B cell (primary cell): ENCODE measurements around the gene KRTAP5-10. TPM values are rescaled to one million over a fixed set of nuclear protein-coding genes. Genes with fewer than 3 reads are reported as not detected.
"Not testable (repeated sequence)": the region's sequence is repeated elsewhere in the genome, so short reads cannot be mapped to it uniquely, and the experiment has no call there.

Experiments
- ATAC-seq: fragments of 200-7000 bp; cut with Tn5 transposase; one replicate; pipeline ENCODE4 v1.10.0; 2021; ENCODE audit warnings: low read depth, mild to moderate bottlenecking, moderate number of reproducible peaks, moderate library complexity
- CTCF ChIA-PET: fragments of 350-600 bp; sonication (Branson Sonifier 250); formaldehyde crosslinking; loops from one replicate; lab custom pipeline; 2021; ENCODE audit warnings: antibody characterized with exemption, inconsistent platforms; lab: Charles Lee
- POLR2A ChIA-PET: fragments of 350-600 bp; sonication (Branson Sonifier 250); formaldehyde crosslinking; loops from one replicate; lab custom pipeline; 2021; ENCODE audit warnings: antibody characterized with exemption; lab: Charles Lee
- DNase-seq: peaks from one replicate; pipeline ENCODE4 v3.0.0; 2013
- H2AFZ ChIP-seq: 2 replicates; pipeline ENCODE4 v1.6.1; 2012; ENCODE audit warnings: mild to moderate bottlenecking, low read depth, low read length; ENCODE audit not compliant: insufficient read depth, poor library complexity, severe bottlenecking
- H3K27ac ChIP-seq, 2 donors: 1 replicate in 1 of 2; 2 replicates in 1 of 2; pipeline ENCODE4 v1.5.1; 2012 to 2013; ENCODE audit warnings: low read length in 2 of 2, mild to moderate bottlenecking in 2 of 2, moderate library complexity in 1 of 2
- H3K27me3 ChIP-seq, 4 experiments: fragments of 200-600 bp in 1 of 4; sonication (generic) in 1 of 4; replicated peaks in 1 of 4; 1 replicate in 2 of 4; 2 replicates in 2 of 4; pipeline versions ENCODE4 v1.6.1 to v1.7.0; 2013 to 2016; ENCODE audit warnings: low read length in 3 of 4, mild to moderate bottlenecking in 2 of 4, mixed read lengths in 1 of 4, moderate library complexity in 1 of 4; ENCODE audit not compliant: insufficient read depth in 4 of 4, control insufficient read depth in 3 of 4; ENCODE audit errors: control extremely low read depth in 1 of 4
- H3K36me3 ChIP-seq, 2 experiments: replicated peaks in 1 of 2; 1 replicate in 1 of 2; 2 replicates in 1 of 2; pipeline versions ENCODE4 v1.6.1 to v1.7.1; 2013; ENCODE audit warnings: low read length in 1 of 2; ENCODE audit not compliant: insufficient read depth in 2 of 2, control insufficient read depth in 1 of 2; ENCODE audit errors: control extremely low read depth in 1 of 2, extremely low read depth in 1 of 2
- H3K4me1 ChIP-seq, 2 donors: fragments of 200-600 bp in 1 of 2; sonication (generic) in 1 of 2; 1 replicate in 1 of 2; 2 replicates in 1 of 2; pipeline versions ENCODE4 v1.5.1 to v1.6.1; 2013 to 2017; ENCODE audit warnings: low read length in 2 of 2; ENCODE audit not compliant: control insufficient read depth in 2 of 2, insufficient read depth in 2 of 2
- H3K4me2 ChIP-seq: replicated peaks from 2 replicates; pipeline ENCODE3; 2012; ENCODE audit warnings: mild to moderate bottlenecking, low read depth, low read length; ENCODE audit not compliant: poor library complexity, severe bottlenecking
- H3K4me3 ChIP-seq, 5 experiments: fragments of 200-600 bp in 1 of 5; sonication (generic) in 1 of 5; 1 replicate in 3 of 5; 2 replicates in 2 of 5; pipeline versions ENCODE4 v1.5.1 to v1.7.0; 2011 to 2016; ENCODE audit warnings: low read length in 4 of 5, mild to moderate bottlenecking in 4 of 5, low read depth in 2 of 5, control low read depth in 1 of 5, moderate library complexity in 1 of 5; ENCODE audit not compliant: insufficient read depth in 1 of 5; ENCODE audit errors: control extremely low read depth in 1 of 5, extremely low read depth in 1 of 5
- H3K79me2 ChIP-seq: fragments of 200-600 bp; sonication (generic); one replicate; pipeline ENCODE4 v1.6.0; 2016; ENCODE audit warnings: low read length; ENCODE audit not compliant: control insufficient read depth, insufficient read depth
- H3K9ac ChIP-seq: fragments of 200-600 bp; sonication (generic); 2 replicates; pipeline ENCODE4 v1.6.1; 2017; ENCODE audit warnings: mild to moderate bottlenecking, low read length, moderate library complexity
- H3K9me3 ChIP-seq, 3 donors: one replicate each; pipeline versions ENCODE4 v1.6.1 to v1.7.1; 2013; ENCODE audit warnings: low read length in 2 of 3; ENCODE audit not compliant: control insufficient read depth in 2 of 3, insufficient read depth in 1 of 3; ENCODE audit errors: control extremely low read depth in 1 of 3
- H4K20me1 ChIP-seq: 2 replicates; pipeline ENCODE4 v1.6.0; 2012; ENCODE audit warnings: mild to moderate bottlenecking, low read length; ENCODE audit not compliant: insufficient read depth, control insufficient read depth, poor library complexity, severe bottlenecking
- H3K27ac Mint-ChIP-seq: one replicate; pipeline ENCODE4 v1.8.0; 2021; ENCODE audit warnings: mixed read lengths
- H3K27me3 Mint-ChIP-seq: one replicate; pipeline ENCODE4 v1.8.0; 2021; ENCODE audit warnings: mixed read lengths
- H3K4me1 Mint-ChIP-seq: one replicate; pipeline ENCODE4 v1.8.0; 2021; ENCODE audit warnings: mixed read lengths
- H3K4me3 Mint-ChIP-seq: one replicate; pipeline ENCODE4 v1.8.0; 2021; ENCODE audit warnings: mixed read lengths
- H3K9me3 Mint-ChIP-seq: one replicate; pipeline ENCODE4 v1.8.0; 2022; ENCODE audit warnings: mixed read lengths; ENCODE audit not compliant: insufficient read depth
- CTCF ChIP-seq: fragments of 200-600 bp; IDR thresholded peaks from one replicate; pipeline ENCODE4 v1.8.0; 2022; ENCODE audit warnings: antibody characterized with exemption, mild to moderate bottlenecking
- EZH2 ChIP-seq: IDR thresholded peaks from 2 replicates; pipeline ENCODE4 v1.6.1; 2012; ENCODE audit warnings: borderline replicate concordance, low read depth, mild to moderate bottlenecking, moderate library complexity, low read length; ENCODE audit not compliant: insufficient read depth, poor library complexity, severe bottlenecking
- WGBS: methylation state at CpG from one replicate; pipeline ENCODE4 v1.1.5; 2013; ENCODE audit warnings: missing lambda C conversion rate; ENCODE audit not compliant: insufficient coverage; 5-methylcytosine and 5-hydroxymethylcytosine counted together
- intact Hi-C: fragments of 100-400 bp; cut with micrococcal nuclease; formaldehyde crosslinking; loops from one replicate; pipeline ENCODE4 v1.10.0; 2022
- polyA plus RNA-seq: library from polyadenylated mRNA; depleted of rRNA; stranded (reverse); fragments of >200 nt; gene quantifications from 2 replicates; pipeline ENCODE4 v1.2.3, GENCODE V29; 2012
- total RNA-seq, 2 donors: library from RNA; stranded (reverse); fragments of 120-200 nt in 1 of 2; gene quantifications; 1 replicate in 1 of 2; 2 replicates in 1 of 2; pipeline versions ENCODE4 v1.2.3 to v1.2.4, GENCODE V29; 2013 to 2022

The KRTAP5-10 gene
- total and polyA plus RNA-seq, 2 donors (not counting 1 experiment from before 2014, with no cell fraction given): not detected

- H3K4me1 Mint-ChIP-seq: peaks cover 3% of the 10 kb centered on the region
- ChIA-PET CTCF (no interaction called here), POLR2A (no interaction called here)
- no peak for TF ChIP-seq CTCF
- TF ChIP-seq EZH2: no peak
- H2AFZ ChIP-seq: no peak within 1 kb of the TSS
- H3K9me3 Mint-ChIP-seq: no peaks in the 10 kb centered on the region
- no peak within 1 kb of the TSS for H3K4me3 ChIP-seq
- no peaks in the 10 kb centered on the region for H3K9me3 ChIP-seq
- no peak within 1 kb of the TSS for H3K4me2 ChIP-seq
- peaks cover 33% of the 10 kb centered on the region for H3K27me3 Mint-ChIP-seq
- no peaks in the 10 kb centered on the region for H4K20me1 ChIP-seq
- H3K4me3 Mint-ChIP-seq: no peak within 1 kb of the TSS
- peaks cover 0 to 12% (median 0%) of the 10 kb centered on the region in 4 experiments for H3K27me3 ChIP-seq
- no peaks in the 10 kb centered on the region for H3K79me2 ChIP-seq
- no peaks in the 10 kb centered on the region for H3K36me3 ChIP-seq
- no peak for DNase-seq
- H3K4me1 ChIP-seq: peaks cover 0 to 2% of the 10 kb centered on the region in 2 donors
- no peak within 1 kb of the TSS for H3K27ac Mint-ChIP-seq
- no peak for ATAC-seq
- no peak within 1 kb of the TSS for H3K27ac ChIP-seq
- WGBS: 78% methylated on average over 1 of the region's 3 CpGs
- intact Hi-C loops: no loop called here
- H3K9ac ChIP-seq: no peak within 1 kb of the TSS
Measured at GRCh38 chr11:71582309-71582895, 17.0 kb downstream of the KRTAP5-10 start, which contains the start of gene KRTAP5-11. Gene KRTAP5-11, minus strand, starts transcription at chr11:71582875. Its CDS starts 38 bp downstream, at chr11:71582837.

GRCh38 chr11:71582969-71583368, 17.6 kb downstream of the KRTAP5-10 start:
- H3K9me3 Mint-ChIP-seq, H3K4me3 Mint-ChIP-seq, H3K4me1 ChIP-seq, H3K36me3 ChIP-seq, H3K9me3 ChIP-seq, H3K4me2 ChIP-seq, H3K9ac ChIP-seq, intact Hi-C loops, H3K27ac Mint-ChIP-seq, ATAC-seq, H3K27ac ChIP-seq, H3K4me1 Mint-ChIP-seq, H4K20me1 ChIP-seq, H3K4me3 ChIP-seq, H3K79me2 ChIP-seq, DNase-seq, H2AFZ ChIP-seq, POLR2A ChIA-PET, CTCF ChIA-PET: not testable (repeated sequence)
- peaks cover 33% of the 10 kb centered on the region for H3K27me3 Mint-ChIP-seq
- 67% methylated on average over 1 of the region's 2 CpGs for WGBS
- H3K27me3 ChIP-seq: peaks cover 0 to 12% (median 0%) of the 10 kb centered on the region in 4 experiments

DNA sequence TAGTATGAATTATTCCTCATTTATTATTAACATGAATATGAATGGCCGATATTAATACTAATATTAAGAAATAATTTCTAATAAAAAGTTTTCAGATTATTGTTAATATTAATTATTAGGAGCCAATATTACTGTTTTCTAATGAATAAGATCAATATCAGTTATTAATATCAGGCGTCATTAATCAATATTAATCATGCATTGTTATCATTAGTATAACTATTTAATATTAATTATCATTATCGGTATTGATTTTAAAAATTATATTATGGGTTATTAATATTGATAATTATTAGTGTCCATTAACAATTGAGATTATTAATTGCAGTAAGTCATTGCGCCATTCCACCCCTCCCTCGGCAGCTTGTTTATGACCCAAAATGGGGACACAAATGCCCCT, 20.3 kb downstream of the KRTAP5-10 start:
- DNase-seq, H3K36me3 ChIP-seq, H3K9ac ChIP-seq, H3K27ac Mint-ChIP-seq, H3K4me1 ChIP-seq, H3K27me3 ChIP-seq, H4K20me1 ChIP-seq, H3K9me3 ChIP-seq, POLR2A ChIA-PET, ATAC-seq, CTCF ChIA-PET, H3K4me3 ChIP-seq, H3K4me3 Mint-ChIP-seq, H3K9me3 Mint-ChIP-seq, H2AFZ ChIP-seq, H3K27ac ChIP-seq, H3K4me2 ChIP-seq, intact Hi-C loops, H3K4me1 Mint-ChIP-seq, H3K79me2 ChIP-seq: not testable (repeated sequence)
- peaks cover 25% of the 10 kb centered on the region for H3K27me3 Mint-ChIP-seq
- no CpG with 5 or more reads among the region's 5 CpGs for WGBS
